ENCODE results near the gene ADH5. TPM values are rescaled to one million over a fixed set of nuclear protein-coding genes. Genes with fewer than 3 reads are reported as not detected.
A peak's percentile ranks its signal among the peaks of the same experiment; 100 is the strongest.

The ADH5 gene
- total RNA-seq (100 to 1,000 TPM in 5 of 7 donors, 10 to 100 TPM in 2; 79.5 to 224 (median 148) TPM), polyA plus RNA-seq (100 to 1,000 TPM; 161 to 227 TPM)
- long read RNA-seq, donor 1, transcript ADH5-201 (9 exons, 2,615 nt), result major isoform, 311 of 353 reads
- long read RNA-seq, donor 1, partial matches to known transcripts, result 29 of 353 reads
- long read RNA-seq, donor 1, other reads (novel, unspliced or antisense), result 11 of 353 reads
- long read RNA-seq, donor 2, transcript ADH5-201 (9 exons, 2,615 nt), result major isoform, 28 of 119 reads
- long read RNA-seq, donor 2, partial matches to known transcripts, result 87 of 119 reads
- long read RNA-seq, donor 2, other reads (novel, unspliced or antisense), result 0 of 119 reads
- long read RNA-seq, donor 3, transcript ADH5-201 (9 exons, 2,615 nt), result major isoform, 120 of 134 reads
- long read RNA-seq, donor 3, partial matches to known transcripts, result 8 of 134 reads
- long read RNA-seq, donor 3, other reads (novel, unspliced or antisense), result 5 of 134 reads

DNA sequence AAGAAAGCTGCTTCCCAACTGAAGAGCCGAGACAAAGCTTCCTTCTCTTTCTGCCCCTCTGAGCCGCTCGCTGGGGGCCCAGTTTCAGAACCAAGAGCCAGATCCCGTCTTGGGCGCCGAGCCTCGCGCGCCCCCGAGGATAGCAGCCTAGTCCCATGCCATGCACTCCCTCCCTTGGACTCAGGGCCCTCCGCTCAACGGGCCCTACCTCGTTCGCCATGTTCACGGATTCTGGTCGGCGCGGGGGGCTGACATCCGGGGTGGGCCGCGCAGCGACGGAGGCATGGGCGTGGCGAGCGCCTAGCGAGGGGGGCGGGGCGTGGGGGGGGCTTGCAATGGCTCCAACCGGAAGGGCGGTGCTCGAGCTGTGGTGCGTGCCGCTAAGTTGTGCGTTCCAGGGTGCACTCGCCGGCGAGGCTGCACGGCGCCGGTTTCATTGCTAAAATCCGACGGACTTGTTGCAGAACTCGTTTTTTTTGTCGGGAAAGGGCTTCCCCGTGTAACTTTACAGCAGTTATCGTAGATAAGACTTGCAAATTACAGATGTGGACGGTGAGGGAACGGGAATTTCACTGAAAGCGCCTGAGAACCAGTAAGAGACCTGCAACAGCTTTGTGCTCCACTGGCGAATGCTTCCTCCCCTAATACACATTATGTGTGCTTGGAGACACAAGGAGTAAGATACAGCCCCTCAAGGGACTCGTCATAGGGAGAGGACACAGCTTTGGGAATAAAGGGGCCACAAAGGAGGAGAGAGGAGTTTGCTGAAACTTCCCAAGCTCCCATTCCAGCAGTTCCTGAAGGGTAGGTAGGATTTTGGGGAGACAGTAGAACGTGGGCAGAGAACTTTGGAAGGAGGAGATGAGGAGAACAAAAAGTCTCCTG is at the start of gene ADH5:
ADH5 (minus strand) TSS at position 308 of the 885 bp plus-strand sequence; CDS start at position 220, 88 bp downstream.
- Histone ChIP-seq H3K27ac (peak within 1 kb of the TSS; percentile 77 to 89), H3K4me1 (ENCODE audit: insufficient read depth) (peaks cover 7% of the 10 kb centered on the region), H3K9me3 (no peaks in the 10 kb centered on the region), H3K4me3 (peak within 1 kb of the TSS; percentile 56), H3K27me3 (no peaks in the 10 kb centered on the region), H3K36me3 (no peaks in the 10 kb centered on the region)
- intact Hi-C loops (cut with DNase I), result loop anchor here in 1 of 4 donors (10.0 kb wide), 1 partner anchor 316 kb away; no protein-coding TSS in a partner anchor
- 0 to 3% (median 1%) methylated on average over 49 to 53 of the region's 53 CpGs for WGBS, 3 donors
- TF ChIP-seq, protein P1, sequence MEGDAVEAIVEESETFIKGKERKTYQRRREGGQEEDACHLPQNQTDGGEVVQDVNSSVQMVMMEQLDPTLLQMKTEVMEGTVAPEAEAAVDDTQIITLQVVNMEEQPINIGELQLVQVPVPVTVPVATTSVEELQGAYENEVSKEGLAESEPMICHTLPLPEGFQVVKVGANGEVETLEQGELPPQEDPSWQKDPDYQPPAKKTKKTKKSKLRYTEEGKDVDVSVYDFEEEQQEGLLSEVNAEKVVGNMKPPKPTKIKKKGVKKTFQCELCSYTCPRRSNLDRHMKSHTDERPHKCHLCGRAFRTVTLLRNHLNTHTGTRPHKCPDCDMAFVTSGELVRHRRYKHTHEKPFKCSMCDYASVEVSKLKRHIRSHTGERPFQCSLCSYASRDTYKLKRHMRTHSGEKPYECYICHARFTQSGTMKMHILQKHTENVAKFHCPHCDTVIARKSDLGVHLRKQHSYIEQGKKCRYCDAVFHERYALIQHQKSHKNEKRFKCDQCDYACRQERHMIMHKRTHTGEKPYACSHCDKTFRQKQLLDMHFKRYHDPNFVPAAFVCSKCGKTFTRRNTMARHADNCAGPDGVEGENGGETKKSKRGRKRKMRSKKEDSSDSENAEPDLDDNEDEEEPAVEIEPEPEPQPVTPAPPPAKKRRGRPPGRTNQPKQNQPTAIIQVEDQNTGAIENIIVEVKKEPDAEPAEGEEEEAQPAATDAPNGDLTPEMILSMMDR (IDR thresholded peaks at IDR 0.05), result no peak
- TF ChIP-seq POLR2A (IDR thresholded peaks at IDR 0.05) (peak; percentile 62), EP300 (IDR thresholded peaks at IDR 0.05) (no peak)
- DNase-seq, result peak; percentile 86 to 92 (median 90)

DNA sequence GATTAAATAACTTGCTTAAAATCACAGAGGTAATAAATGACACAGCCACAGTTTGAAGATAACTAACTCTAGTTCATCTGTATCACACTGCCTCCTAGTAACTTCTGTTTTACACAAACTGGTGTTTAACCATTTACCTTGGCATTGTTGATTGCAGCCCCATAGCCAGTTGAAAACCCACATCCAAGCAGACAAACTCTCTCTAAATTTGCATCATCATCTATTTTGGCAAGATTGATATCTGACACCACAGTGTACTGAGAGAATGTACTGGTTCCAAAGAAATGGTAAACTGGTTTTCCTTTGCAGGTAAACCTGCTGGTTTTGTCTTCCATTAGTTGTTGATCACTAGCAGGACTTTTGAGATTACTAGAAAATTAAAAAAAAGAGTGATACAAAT is 47.7 kb upstream of the ADH5 start:
- Histone ChIP-seq H3K9me3 (no peaks in the 10 kb centered on the region), H3K27ac (no peak overlapping the region), H3K27me3 (no peaks in the 10 kb centered on the region), H3K36me3 (no peaks in the 10 kb centered on the region), H3K4me1 (ENCODE audit: insufficient read depth) (no peaks in the 10 kb centered on the region), H3K4me3 (no peak overlapping the region)
- intact Hi-C loops (cut with DNase I), result no loop called here
- TF ChIP-seq EP300 (IDR thresholded peaks at IDR 0.05), result no peak
- TF ChIP-seq, protein P1 (IDR thresholded peaks at IDR 0.05), result no peak
- no peak for TF ChIP-seq POLR2A (IDR thresholded peaks at IDR 0.05)
- no peak for DNase-seq

DNA sequence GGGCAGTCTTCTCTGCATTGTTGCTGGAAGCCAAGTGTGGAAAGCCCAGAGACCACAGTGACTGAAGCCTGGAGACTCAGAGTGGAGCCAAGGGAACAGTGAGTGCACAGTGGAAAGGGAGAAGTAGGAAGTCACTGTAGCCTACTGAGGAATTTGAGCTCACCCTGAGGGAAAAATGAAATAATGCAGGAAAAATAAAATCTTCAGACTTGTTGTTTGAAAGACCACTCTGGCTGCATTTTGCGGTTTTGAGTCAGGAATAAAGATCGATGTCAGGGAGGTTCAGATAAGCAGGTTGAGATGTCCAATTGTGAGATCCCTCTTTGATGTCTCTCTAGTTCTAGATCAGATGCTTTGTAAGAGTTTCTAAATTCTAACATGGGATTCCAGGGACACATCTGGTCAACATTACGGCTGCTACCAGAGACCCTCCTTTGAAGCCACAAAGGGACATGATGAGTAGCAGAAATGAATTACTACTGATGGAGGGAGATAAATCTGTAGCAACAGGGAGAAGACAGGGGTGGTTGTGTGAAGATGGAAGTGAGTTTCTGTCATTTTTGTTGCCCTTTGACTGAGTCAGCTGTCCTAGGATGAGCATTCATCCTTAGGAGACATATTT is 47.1 kb upstream of the ADH5 start:
- no peaks in the 10 kb centered on the region for H3K27me3 ChIP-seq
- TF ChIP-seq POLR2A (IDR thresholded peaks at IDR 0.05) (no peak), EP300 (IDR thresholded peaks at IDR 0.05) (no peak)
- TF ChIP-seq, protein P1 (IDR thresholded peaks at IDR 0.05), result no peak
- H3K36me3 ChIP-seq, result no peaks in the 10 kb centered on the region
- no peak for DNase-seq
- no peak overlapping the region for H3K4me3 ChIP-seq
- intact Hi-C loops (cut with DNase I), result no loop called here
- H3K4me1 ChIP-seq (ENCODE audit: insufficient read depth), result no peaks in the 10 kb centered on the region
- 61 to 63% (median 61%) methylated on average over 3 of the region's 3 CpGs for WGBS, 3 donors
- H3K9me3 ChIP-seq, result no peaks in the 10 kb centered on the region
- H3K27ac ChIP-seq, result no peak overlapping the region

DNA sequence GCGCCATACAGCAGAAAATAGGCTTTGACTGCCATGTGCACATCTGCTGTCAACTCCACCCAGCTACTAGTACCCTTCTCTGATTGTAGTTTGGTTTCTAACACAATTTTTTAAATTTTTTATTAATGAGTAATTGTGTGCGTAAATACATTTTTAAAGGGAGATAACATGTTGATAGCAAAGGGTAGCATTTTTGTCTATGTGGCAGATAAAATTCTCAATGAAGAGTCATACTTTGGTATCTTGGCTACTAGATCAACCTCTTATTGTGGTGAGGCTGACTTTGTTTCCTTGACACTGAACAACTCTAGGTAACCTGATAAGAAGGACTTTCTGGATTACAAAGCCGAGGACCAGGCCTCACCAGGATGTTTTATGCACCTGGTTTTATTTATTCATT is 46.0 kb upstream of the ADH5 start:
- Histone ChIP-seq H3K9me3 (no peaks in the 10 kb centered on the region), H3K27me3 (no peaks in the 10 kb centered on the region), H3K4me3 (no peak overlapping the region), H3K36me3 (no peaks in the 10 kb centered on the region), H3K4me1 (ENCODE audit: insufficient read depth) (no peaks in the 10 kb centered on the region), H3K27ac (no peak overlapping the region)
- intact Hi-C loops (cut with DNase I), result no loop called here
- 97 to 98% (median 97%) methylated on average over 3 of the region's 3 CpGs for WGBS, 3 donors
- TF ChIP-seq EP300 (IDR thresholded peaks at IDR 0.05) (no peak), POLR2A (IDR thresholded peaks at IDR 0.05) (no peak)
- TF ChIP-seq, protein P1 (IDR thresholded peaks at IDR 0.05), result no peak
- no peak for DNase-seq
